HUES6 (cell line): ENCODE data around the gene S100A4.
"Not testable (repeated sequence)": the region's sequence is repeated elsewhere in the genome, so short reads cannot be mapped to it uniquely, and the experiment has no call there.

Experiments
- H3K27ac ChIP-seq: 2 replicates; pipeline ENCODE4 v1.7.0; 2013; ENCODE audit warnings: low read depth, mild to moderate bottlenecking, low read length, inconsistent platforms
- H3K27me3 ChIP-seq: 2 replicates; pipeline ENCODE4 v1.6.1; 2013; ENCODE audit warnings: low read length; ENCODE audit not compliant: control insufficient read depth, insufficient read depth
- H3K36me3 ChIP-seq: 2 replicates; pipeline ENCODE4 v1.6.1; 2013; ENCODE audit warnings: low read length; ENCODE audit not compliant: control insufficient read depth, insufficient read depth
- H3K4me1 ChIP-seq: 2 replicates; pipeline ENCODE4 v1.6.1; 2013; ENCODE audit warnings: low read length; ENCODE audit not compliant: control insufficient read depth, insufficient read depth
- H3K4me3 ChIP-seq: 2 replicates; pipeline ENCODE4 v1.5.1; 2013; ENCODE audit warnings: low read depth, low read length
- H3K9ac ChIP-seq: one replicate; pipeline ENCODE4 v1.6.1; 2013; ENCODE audit warnings: mild to moderate bottlenecking, low read length
- H3K9me3 ChIP-seq: 2 replicates; pipeline ENCODE4 v1.6.1; 2013; ENCODE audit warnings: low read depth, low read length; ENCODE audit not compliant: control insufficient read depth, insufficient read depth

Gene S100A4

GRCh38 chr1:153567621-153568366, 22.2 kb upstream of the S100A4 start:
- H3K27me3 ChIP-seq, result no peaks in the 10 kb centered on the region
- H3K36me3 ChIP-seq, result no peaks in the 10 kb centered on the region
- peaks cover 44% of the 10 kb centered on the region for H3K4me1 ChIP-seq
- H3K4me3 ChIP-seq, result peak overlapping the region; percentile 42
- H3K27ac ChIP-seq, result peak overlapping the region; percentile 38; the same call in 1 of the 2 replicates
- H3K9ac ChIP-seq, result peak overlapping the region; percentile 75
- no peaks in the 10 kb centered on the region for H3K9me3 ChIP-seq

GRCh38 chr1:153566414-153567371, 21.1 kb upstream of the S100A4 start:
- Histone ChIP-seq H3K4me1 (peaks cover 44% of the 10 kb centered on the region), H3K36me3 (no peaks in the 10 kb centered on the region), H3K4me3 (peak overlapping the region; percentile 28; the same call in 1 of the 2 replicates), H3K9ac (peak overlapping the region; percentile 89), H3K27me3 (no peaks in the 10 kb centered on the region), H3K9me3 (no peaks in the 10 kb centered on the region), H3K27ac (peak overlapping the region; percentile 80; the same call in 1 of the 2 replicates)

GRCh38 chr1:153565529-153566374, 20.1 kb upstream of the S100A4 start, which contains the start of gene S100A2:
Gene S100A2 (minus strand): TSS chr1:153565844. CDS start chr1:153563877, 1,967 bp downstream.
- no peaks in the 10 kb centered on the region for H3K36me3 ChIP-seq
- peak within 1 kb of the TSS; percentile 89 for H3K9ac ChIP-seq
- no peaks in the 10 kb centered on the region for H3K9me3 ChIP-seq
- peak within 1 kb of the TSS; percentile 80; the same call in 1 of the 2 replicates for H3K27ac ChIP-seq
- peaks cover 44% of the 10 kb centered on the region for H3K4me1 ChIP-seq
- H3K27me3 ChIP-seq, result no peaks in the 10 kb centered on the region
- peak within 1 kb of the TSS; percentile 28; the same call in 1 of the 2 replicates for H3K4me3 ChIP-seq

GRCh38 chr1:153563991-153564390, 18.4 kb upstream of the S100A4 start:
- H3K27ac ChIP-seq, result no peak overlapping the region
- no peaks in the 10 kb centered on the region for H3K9me3 ChIP-seq
- no peak overlapping the region for H3K4me3 ChIP-seq
- H3K9ac ChIP-seq, result no peak overlapping the region
- no peaks in the 10 kb centered on the region for H3K36me3 ChIP-seq
- peaks cover 43% of the 10 kb centered on the region for H3K4me1 ChIP-seq
- H3K27me3 ChIP-seq, result no peaks in the 10 kb centered on the region

- no peaks in the 10 kb centered on the region for H3K9me3 ChIP-seq
- no peak overlapping the region for H3K9ac ChIP-seq
- H3K4me1 ChIP-seq, result peaks cover 39% of the 10 kb centered on the region
- H3K36me3 ChIP-seq, result no peaks in the 10 kb centered on the region
- no peaks in the 10 kb centered on the region for H3K27me3 ChIP-seq
- H3K27ac ChIP-seq, result no peak overlapping the region
- H3K4me3 ChIP-seq, result no peak overlapping the region
Observed at GRCh38 chr1:153563483-153563901, 17.9 kb upstream of the S100A4 start.

- H3K27ac ChIP-seq, H3K27me3 ChIP-seq, H3K4me3 ChIP-seq, H3K36me3 ChIP-seq, H3K9ac ChIP-seq, H3K9me3 ChIP-seq: not testable (repeated sequence)
- peaks cover 26% of the 10 kb centered on the region for H3K4me1 ChIP-seq
Observed at GRCh38 chr1:153562021-153562420, 16.4 kb upstream of the S100A4 start.

GRCh38 chr1:153561466-153561985, 15.9 kb upstream of the S100A4 start:
- Histone ChIP-seq H3K27me3 (no peaks in the 10 kb centered on the region), H3K9ac (no peak overlapping the region), H3K36me3 (no peaks in the 10 kb centered on the region), H3K9me3 (no peaks in the 10 kb centered on the region), H3K4me3 (no peak overlapping the region), H3K27ac (no peak overlapping the region), H3K4me1 (peaks cover 21% of the 10 kb centered on the region)

- H3K9ac ChIP-seq, result no peak overlapping the region
- no peak overlapping the region for H3K27ac ChIP-seq
- H3K4me1 ChIP-seq, result peaks cover 16% of the 10 kb centered on the region
- H3K27me3 ChIP-seq, result no peaks in the 10 kb centered on the region
- H3K9me3 ChIP-seq, result no peaks in the 10 kb centered on the region
- H3K4me3 ChIP-seq, result no peak overlapping the region
- no peaks in the 10 kb centered on the region for H3K36me3 ChIP-seq
Observed at GRCh38 chr1:153560771-153561465, 15.3 kb upstream of the S100A4 start.

- Histone ChIP-seq H3K27me3 (no peaks in the 10 kb centered on the region), H3K27ac (no peak overlapping the region), H3K36me3 (no peaks in the 10 kb centered on the region), H3K9ac (no peak overlapping the region), H3K4me3 (no peak overlapping the region), H3K9me3 (no peaks in the 10 kb centered on the region), H3K4me1 (peaks cover 9% of the 10 kb centered on the region; the same call in 1 of the 2 replicates)
Observed at GRCh38 chr1:153560241-153560640, 14.6 kb upstream of the S100A4 start.

GRCh38 chr1:153557877-153558276, 12.3 kb upstream of the S100A4 start:
- no peaks in the 10 kb centered on the region; the same call in 1 of the 2 replicates for H3K4me1 ChIP-seq
- no peaks in the 10 kb centered on the region for H3K27me3 ChIP-seq
- no peak overlapping the region for H3K9ac ChIP-seq
- H3K36me3 ChIP-seq, result no peaks in the 10 kb centered on the region
- H3K4me3 ChIP-seq, result no peak overlapping the region
- no peaks in the 10 kb centered on the region for H3K9me3 ChIP-seq
- H3K27ac ChIP-seq, result no peak overlapping the region
